Ishikawa (cell line): ENCODE measurements around the gene LRCOL1.

Experiments
- CEBPB ChIP-seq: IDR thresholded peaks from 2 replicates; pipeline ENCODE4 v1.6.1; 2012
- CREB1 ChIP-seq: IDR thresholded peaks from 2 replicates; pipeline ENCODE4 v1.6.1; 2012; ENCODE audit warnings: low read depth
- EGR1 ChIP-seq: IDR thresholded peaks from 2 replicates; pipeline ENCODE4 v1.6.1; 2012
- EP300 ChIP-seq: IDR thresholded peaks from 2 replicates; pipeline ENCODE4 v1.6.1; 2012; ENCODE audit warnings: borderline replicate concordance
- FOXM1 ChIP-seq: IDR thresholded peaks from 2 replicates; pipeline ENCODE4 v1.6.1; 2012; ENCODE audit warnings: low read depth, borderline replicate concordance
- NFIC ChIP-seq: IDR thresholded peaks from 2 replicates; pipeline ENCODE4 v1.6.1; 2012
- RAD21 ChIP-seq: IDR thresholded peaks from 2 replicates; pipeline ENCODE4 v1.6.1; 2012; ENCODE audit warnings: low read depth
- TAF1 ChIP-seq: IDR thresholded peaks from 2 replicates; pipeline ENCODE4 v1.6.1; 2012; ENCODE audit warnings: low read depth, mild to moderate bottlenecking
- TCF12 ChIP-seq: IDR thresholded peaks from 2 replicates; pipeline ENCODE4 v1.6.1; 2012; ENCODE audit warnings: low read depth
- TEAD4 ChIP-seq: IDR thresholded peaks from 2 replicates; pipeline ENCODE4 v1.6.1; 2012
- YY1 ChIP-seq: IDR thresholded peaks from 2 replicates; pipeline ENCODE4 v1.6.1; 2012; ENCODE audit warnings: low read depth
- ZBTB7A ChIP-seq: IDR thresholded peaks from 2 replicates; pipeline ENCODE4 v1.6.1; 2012; ENCODE audit warnings: low read depth
- TF ChIP-seq, protein P1 (sequence below): IDR thresholded peaks from 2 replicates; pipeline ENCODE4 v1.6.1; 2012
- TF ChIP-seq, protein P2 (sequence below): IDR thresholded peaks from 2 replicates; pipeline ENCODE4 v1.6.1; 2012
- TF ChIP-seq, protein P3 (sequence below): IDR thresholded peaks from 2 replicates; pipeline ENCODE4 v1.6.1; 2012; ENCODE audit warnings: low read depth, mild to moderate bottlenecking

LRCOL1 gene

DNA sequence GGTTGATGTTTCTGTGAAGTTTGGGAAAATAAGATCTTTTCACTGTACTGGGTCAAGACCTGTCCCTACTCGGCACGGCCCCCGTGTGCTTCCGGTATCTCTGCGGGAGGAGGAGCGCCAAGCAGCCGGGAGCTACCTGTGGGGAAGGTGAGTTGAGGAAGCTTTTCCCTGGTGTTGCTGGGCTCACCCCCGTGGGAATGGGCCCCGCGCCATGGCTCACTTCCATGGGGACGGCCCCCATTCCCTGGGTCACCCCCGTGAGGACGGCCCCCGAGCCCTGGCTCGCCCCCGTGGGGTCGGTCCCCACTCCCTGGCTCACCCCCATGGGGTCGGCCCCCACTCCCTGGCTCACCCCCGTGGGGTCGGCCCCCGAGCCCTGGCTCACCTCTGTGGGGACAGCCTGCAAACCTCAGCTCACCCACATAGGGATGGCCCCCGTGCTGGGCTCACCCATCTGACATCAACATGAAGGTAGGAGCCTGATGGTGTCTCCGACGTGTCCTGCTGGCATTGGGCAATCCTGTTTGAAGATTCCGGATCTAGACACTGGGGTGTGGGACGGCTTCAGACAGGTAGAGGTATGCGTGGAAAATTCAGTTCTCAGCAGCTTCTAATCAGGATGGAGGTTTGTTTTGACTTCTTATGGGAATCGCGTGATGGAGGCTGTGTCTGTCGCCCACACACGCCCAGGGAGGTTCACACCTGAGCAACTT lies 9.1 kb downstream of the LRCOL1 start:
- TF ChIP-seq YY1: no peak
- TF ChIP-seq CEBPB: no peak
- TF ChIP-seq TCF12: no peak
- no peak for TF ChIP-seq EGR1
- TF ChIP-seq CREB1: no peak
- TF ChIP-seq, protein P1, sequence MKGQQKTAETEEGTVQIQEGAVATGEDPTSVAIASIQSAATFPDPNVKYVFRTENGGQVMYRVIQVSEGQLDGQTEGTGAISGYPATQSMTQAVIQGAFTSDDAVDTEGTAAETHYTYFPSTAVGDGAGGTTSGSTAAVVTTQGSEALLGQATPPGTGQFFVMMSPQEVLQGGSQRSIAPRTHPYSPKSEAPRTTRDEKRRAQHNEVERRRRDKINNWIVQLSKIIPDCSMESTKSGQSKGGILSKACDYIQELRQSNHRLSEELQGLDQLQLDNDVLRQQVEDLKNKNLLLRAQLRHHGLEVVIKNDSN: no peak
- no peak for TF ChIP-seq NFIC

DNA sequence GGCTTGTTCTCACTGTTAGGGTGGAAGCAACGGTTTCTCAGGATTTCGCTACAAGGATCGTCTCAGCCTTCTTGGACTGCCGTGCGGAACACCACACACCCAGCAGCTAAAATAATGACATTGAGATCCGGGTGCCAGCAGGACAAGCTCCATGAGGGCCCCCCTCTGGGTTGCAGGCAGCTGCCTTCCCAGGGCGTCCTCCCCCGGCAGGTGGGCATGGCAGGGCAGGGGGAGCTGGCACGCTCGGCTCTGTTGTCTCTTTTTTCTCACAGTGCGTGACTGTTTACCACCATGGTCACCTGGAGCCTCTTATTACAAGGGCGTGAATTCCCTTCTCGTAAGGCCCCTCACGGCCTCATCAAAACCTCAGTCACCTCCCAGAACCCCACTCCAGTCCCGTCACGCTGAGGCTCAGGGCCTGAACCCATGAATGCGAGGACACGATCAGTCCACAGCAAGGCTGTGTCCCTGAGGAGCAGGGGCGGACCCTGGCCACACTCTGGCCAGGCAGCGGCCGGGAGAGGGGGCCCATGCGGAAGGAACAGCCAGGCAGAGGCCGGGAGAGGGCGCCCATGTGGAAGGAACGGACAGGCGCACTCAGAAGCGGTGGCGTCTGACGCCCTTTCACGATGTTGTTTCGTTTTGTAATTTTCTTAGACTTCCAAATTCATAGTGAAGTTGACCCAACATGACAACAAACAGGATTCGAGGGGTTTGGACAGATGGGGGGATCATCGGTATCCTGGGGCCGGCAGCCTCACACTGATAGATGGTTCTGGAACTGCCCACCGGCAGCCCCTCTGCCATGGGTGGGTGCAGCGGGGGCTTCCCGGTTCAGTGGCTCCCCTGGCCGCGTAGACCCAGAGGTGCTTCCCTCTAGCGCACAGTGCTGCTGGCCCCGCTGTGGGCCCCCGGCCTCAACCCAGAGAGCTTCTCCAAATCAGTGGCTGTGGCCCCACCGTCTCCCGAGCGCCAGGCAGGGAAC lies 10.0 kb downstream of the LRCOL1 start:
- TF ChIP-seq, protein P2, sequence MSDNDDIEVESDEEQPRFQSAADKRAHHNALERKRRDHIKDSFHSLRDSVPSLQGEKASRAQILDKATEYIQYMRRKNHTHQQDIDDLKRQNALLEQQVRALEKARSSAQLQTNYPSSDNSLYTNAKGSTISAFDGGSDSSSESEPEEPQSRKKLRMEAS: peak; percentile 59
- TF ChIP-seq ZBTB7A (peak; percentile 66; the same call in 1 of the 2 replicates), CREB1 (no peak), NFIC (no peak), RAD21 (peak; percentile 70)
- TF ChIP-seq, protein P3, sequence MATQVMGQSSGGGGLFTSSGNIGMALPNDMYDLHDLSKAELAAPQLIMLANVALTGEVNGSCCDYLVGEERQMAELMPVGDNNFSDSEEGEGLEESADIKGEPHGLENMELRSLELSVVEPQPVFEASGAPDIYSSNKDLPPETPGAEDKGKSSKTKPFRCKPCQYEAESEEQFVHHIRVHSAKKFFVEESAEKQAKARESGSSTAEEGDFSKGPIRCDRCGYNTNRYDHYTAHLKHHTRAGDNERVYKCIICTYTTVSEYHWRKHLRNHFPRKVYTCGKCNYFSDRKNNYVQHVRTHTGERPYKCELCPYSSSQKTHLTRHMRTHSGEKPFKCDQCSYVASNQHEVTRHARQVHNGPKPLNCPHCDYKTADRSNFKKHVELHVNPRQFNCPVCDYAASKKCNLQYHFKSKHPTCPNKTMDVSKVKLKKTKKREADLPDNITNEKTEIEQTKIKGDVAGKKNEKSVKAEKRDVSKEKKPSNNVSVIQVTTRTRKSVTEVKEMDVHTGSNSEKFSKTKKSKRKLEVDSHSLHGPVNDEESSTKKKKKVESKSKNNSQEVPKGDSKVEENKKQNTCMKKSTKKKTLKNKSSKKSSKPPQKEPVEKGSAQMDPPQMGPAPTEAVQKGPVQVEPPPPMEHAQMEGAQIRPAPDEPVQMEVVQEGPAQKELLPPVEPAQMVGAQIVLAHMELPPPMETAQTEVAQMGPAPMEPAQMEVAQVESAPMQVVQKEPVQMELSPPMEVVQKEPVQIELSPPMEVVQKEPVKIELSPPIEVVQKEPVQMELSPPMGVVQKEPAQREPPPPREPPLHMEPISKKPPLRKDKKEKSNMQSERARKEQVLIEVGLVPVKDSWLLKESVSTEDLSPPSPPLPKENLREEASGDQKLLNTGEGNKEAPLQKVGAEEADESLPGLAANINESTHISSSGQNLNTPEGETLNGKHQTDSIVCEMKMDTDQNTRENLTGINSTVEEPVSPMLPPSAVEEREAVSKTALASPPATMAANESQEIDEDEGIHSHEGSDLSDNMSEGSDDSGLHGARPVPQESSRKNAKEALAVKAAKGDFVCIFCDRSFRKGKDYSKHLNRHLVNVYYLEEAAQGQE: no peak

- TF ChIP-seq EGR1 (no peak), CREB1 (no peak), NFIC (no peak), RAD21 (no peak), TCF12 (no peak), FOXM1 (no peak), CEBPB (no peak), EP300 (no peak), TAF1 (no peak), TEAD4 (no peak), ZBTB7A (no peak)
- TF ChIP-seq, protein P1: no peak
- TF ChIP-seq, protein P2: no peak
- TF ChIP-seq, protein P3: no peak
Measured at GRCh38 chr12:132597333-132598316, 12.8 kb downstream of the LRCOL1 start.

GRCh38 chr12:132596016-132596415 lies 14.4 kb downstream of the LRCOL1 start:
- no peak for TF ChIP-seq YY1
- no peak for TF ChIP-seq NFIC
- no peak for TF ChIP-seq TCF12

GRCh38 chr12:132595183-132595582 lies 15.2 kb downstream of the LRCOL1 start:
- TF ChIP-seq FOXM1: no peak
- TF ChIP-seq TCF12: no peak
- TF ChIP-seq EGR1: no peak
- TF ChIP-seq YY1: no peak
- no peak for TF ChIP-seq EP300
- no peak for TF ChIP-seq TEAD4
- TF ChIP-seq, protein P1: no peak
- no peak for TF ChIP-seq CREB1
- TF ChIP-seq, protein P2: no peak
- TF ChIP-seq CEBPB: no peak
- TF ChIP-seq NFIC: no peak
- no peak for TF ChIP-seq ZBTB7A
- TF ChIP-seq TAF1: no peak
- TF ChIP-seq, protein P3: no peak
- no peak for TF ChIP-seq RAD21
